ENCODE results near the gene FBXW11.

Gene FBXW11

DNA sequence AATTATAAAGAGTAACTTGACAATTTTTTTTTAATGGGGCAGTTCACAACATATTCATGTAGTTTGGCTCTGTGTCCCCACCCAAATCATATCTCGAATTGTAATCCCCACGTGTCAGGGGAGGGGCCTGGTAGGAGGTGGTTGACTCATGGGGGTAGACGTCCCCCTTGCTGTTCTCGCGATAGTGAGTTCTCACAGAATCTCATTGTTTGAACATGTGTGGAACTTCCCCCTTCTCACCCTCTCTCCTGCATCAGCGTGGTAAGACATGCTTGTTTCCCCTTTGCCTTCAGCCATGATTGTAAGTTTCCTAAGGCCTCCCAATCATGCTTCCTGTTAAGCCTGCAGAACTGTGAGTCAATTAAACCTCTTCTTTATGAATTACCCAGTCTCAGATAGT lies 40.7 kb downstream of the FBXW11 start:
- peak overlapping the region; percentile 39 for H3K27ac ChIP-seq (replicated peaks)
- TF ChIP-seq, protein P1, sequence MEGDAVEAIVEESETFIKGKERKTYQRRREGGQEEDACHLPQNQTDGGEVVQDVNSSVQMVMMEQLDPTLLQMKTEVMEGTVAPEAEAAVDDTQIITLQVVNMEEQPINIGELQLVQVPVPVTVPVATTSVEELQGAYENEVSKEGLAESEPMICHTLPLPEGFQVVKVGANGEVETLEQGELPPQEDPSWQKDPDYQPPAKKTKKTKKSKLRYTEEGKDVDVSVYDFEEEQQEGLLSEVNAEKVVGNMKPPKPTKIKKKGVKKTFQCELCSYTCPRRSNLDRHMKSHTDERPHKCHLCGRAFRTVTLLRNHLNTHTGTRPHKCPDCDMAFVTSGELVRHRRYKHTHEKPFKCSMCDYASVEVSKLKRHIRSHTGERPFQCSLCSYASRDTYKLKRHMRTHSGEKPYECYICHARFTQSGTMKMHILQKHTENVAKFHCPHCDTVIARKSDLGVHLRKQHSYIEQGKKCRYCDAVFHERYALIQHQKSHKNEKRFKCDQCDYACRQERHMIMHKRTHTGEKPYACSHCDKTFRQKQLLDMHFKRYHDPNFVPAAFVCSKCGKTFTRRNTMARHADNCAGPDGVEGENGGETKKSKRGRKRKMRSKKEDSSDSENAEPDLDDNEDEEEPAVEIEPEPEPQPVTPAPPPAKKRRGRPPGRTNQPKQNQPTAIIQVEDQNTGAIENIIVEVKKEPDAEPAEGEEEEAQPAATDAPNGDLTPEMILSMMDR (IDR thresholded peaks at IDR 0.05; ENCODE audit: insufficient read depth, low read length), result no peak
- 0 out of 2 replicates have a peak, but pooled peaks have one; percentile 28 for TF ChIP-seq POLR2AphosphoS5 (IDR thresholded peaks at IDR 0.05; ENCODE audit: low read depth)
- peak; percentile 35 to 76 for DNase-seq (ENCODE audit: low read depth in 1 of 2, low spot score in 1 of 2)
- no peak overlapping the region for H3K4me3 ChIP-seq (replicated peaks; ENCODE audit: insufficient read depth, low read length)
- no peaks in the 10 kb centered on the region for H3K27me3 ChIP-seq (ENCODE audit: insufficient read depth, poor library complexity, severe bottlenecking)

DNA sequence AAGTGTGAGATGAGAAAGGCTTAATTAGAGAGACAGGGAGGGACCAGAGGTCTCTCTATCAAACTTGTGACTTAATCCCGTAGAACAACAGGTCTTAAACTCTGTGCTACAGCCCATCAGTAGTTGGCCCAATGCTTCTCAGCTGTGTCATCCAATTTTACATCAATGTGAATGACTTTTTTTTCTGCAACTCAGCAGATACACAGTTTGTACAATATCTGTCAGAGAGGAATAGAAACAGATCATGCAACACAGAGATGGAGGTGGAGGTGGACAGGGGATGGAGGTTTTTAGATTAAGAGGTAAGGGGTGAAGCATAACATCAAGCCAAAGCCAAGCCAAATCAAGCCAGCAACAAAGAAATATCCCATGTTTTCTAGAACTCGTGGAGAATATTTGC lies 43.0 kb downstream of the FBXW11 start:
- DNase-seq (ENCODE audit: low read depth in 1 of 2, low spot score in 1 of 2), result no peak
- no peaks in the 10 kb centered on the region for H3K27me3 ChIP-seq (ENCODE audit: insufficient read depth, poor library complexity, severe bottlenecking)
- TF ChIP-seq SPI1 (IDR thresholded peaks at IDR 0.05; ENCODE audit: borderline replicate concordance, low read depth) (no peak), POLR2AphosphoS5 (IDR thresholded peaks at IDR 0.05; ENCODE audit: low read depth) (no peak), GABPA (IDR thresholded peaks at IDR 0.05; ENCODE audit: low read depth) (no peak)
- TF ChIP-seq, protein P2, sequence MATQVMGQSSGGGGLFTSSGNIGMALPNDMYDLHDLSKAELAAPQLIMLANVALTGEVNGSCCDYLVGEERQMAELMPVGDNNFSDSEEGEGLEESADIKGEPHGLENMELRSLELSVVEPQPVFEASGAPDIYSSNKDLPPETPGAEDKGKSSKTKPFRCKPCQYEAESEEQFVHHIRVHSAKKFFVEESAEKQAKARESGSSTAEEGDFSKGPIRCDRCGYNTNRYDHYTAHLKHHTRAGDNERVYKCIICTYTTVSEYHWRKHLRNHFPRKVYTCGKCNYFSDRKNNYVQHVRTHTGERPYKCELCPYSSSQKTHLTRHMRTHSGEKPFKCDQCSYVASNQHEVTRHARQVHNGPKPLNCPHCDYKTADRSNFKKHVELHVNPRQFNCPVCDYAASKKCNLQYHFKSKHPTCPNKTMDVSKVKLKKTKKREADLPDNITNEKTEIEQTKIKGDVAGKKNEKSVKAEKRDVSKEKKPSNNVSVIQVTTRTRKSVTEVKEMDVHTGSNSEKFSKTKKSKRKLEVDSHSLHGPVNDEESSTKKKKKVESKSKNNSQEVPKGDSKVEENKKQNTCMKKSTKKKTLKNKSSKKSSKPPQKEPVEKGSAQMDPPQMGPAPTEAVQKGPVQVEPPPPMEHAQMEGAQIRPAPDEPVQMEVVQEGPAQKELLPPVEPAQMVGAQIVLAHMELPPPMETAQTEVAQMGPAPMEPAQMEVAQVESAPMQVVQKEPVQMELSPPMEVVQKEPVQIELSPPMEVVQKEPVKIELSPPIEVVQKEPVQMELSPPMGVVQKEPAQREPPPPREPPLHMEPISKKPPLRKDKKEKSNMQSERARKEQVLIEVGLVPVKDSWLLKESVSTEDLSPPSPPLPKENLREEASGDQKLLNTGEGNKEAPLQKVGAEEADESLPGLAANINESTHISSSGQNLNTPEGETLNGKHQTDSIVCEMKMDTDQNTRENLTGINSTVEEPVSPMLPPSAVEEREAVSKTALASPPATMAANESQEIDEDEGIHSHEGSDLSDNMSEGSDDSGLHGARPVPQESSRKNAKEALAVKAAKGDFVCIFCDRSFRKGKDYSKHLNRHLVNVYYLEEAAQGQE (IDR thresholded peaks at IDR 0.05; ENCODE audit: insufficient replicate concordance, low read depth), result no peak
- no peak overlapping the region for H3K4me3 ChIP-seq (replicated peaks; ENCODE audit: insufficient read depth, low read length)
- no peak overlapping the region for H3K27ac ChIP-seq (replicated peaks)

DNA sequence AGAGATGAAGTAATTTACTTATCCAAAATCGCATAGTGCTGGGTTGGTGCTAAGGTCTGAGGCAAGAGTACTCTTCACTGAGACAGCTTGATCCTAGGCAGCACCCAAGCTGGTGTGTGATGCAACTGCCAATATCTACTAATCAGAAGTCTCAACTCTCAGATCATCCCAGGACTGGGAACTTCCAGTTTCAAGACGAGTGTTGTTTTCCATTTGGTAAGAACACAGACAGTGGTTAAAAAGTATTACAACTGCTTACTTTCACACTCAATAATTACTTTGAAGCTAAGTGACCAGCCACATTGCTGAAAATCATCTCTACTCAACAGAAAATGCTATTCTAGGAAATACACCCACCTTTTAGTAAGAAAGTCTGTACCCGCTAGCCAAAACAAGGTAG lies 45.3 kb downstream of the FBXW11 start:
- H3K4me3 ChIP-seq (replicated peaks; ENCODE audit: insufficient read depth, low read length), result no peak overlapping the region
- TF ChIP-seq POLR2AphosphoS5 (IDR thresholded peaks at IDR 0.05; ENCODE audit: low read depth) (no peak), GABPA (IDR thresholded peaks at IDR 0.05; ENCODE audit: low read depth) (no peak), SPI1 (IDR thresholded peaks at IDR 0.05; ENCODE audit: borderline replicate concordance, low read depth) (no peak)
- TF ChIP-seq, protein P2 (IDR thresholded peaks at IDR 0.05; ENCODE audit: insufficient replicate concordance, low read depth), result no peak
- TF ChIP-seq, protein P1 (IDR thresholded peaks at IDR 0.05; ENCODE audit: insufficient read depth, low read length), result no peak
- peak; percentile 36 to 58 for DNase-seq (ENCODE audit: low read depth in 1 of 2, low spot score in 1 of 2)

DNA sequence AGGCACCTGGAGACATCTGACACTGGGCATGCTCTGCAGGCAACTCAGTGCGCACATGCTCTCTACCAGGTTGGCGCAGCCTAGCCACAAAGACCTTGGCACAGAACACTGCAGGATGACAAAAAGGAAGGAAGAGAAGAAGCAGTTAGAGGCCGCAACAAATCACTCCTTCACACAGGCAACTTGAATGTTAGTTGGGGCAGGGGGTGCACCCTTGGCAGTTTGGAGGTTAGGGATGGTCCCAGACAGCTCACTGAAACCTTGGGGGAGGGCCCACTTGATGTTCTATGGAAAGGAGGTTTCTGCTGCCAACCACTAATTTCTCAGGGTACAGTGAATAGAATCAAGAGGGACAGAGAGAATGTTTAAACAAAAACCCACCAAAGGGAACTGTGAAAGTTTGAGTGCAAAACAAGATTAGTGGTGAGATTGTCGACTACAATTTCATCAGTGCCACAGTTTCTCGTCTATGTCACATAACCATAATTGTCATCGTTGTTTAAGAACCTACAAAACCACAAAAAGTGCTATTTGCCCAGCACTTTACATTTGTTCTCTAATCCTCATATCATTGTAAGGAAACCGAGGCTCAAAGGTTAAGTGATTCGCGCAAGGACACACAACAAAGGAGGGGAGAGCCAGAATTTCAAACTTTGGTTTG lies 48.7 kb downstream of the FBXW11 start:
- no peaks in the 10 kb centered on the region for H3K27me3 ChIP-seq (ENCODE audit: insufficient read depth, poor library complexity, severe bottlenecking)
- TF ChIP-seq GABPA (IDR thresholded peaks at IDR 0.05; ENCODE audit: low read depth) (no peak), POLR2AphosphoS5 (IDR thresholded peaks at IDR 0.05; ENCODE audit: low read depth) (no peak), SPI1 (IDR thresholded peaks at IDR 0.05; ENCODE audit: borderline replicate concordance, low read depth) (no peak)
- TF ChIP-seq, protein P1 (IDR thresholded peaks at IDR 0.05; ENCODE audit: insufficient read depth, low read length), result no peak
- TF ChIP-seq, protein P2 (IDR thresholded peaks at IDR 0.05; ENCODE audit: insufficient replicate concordance, low read depth), result no peak
- no peak overlapping the region for H3K4me3 ChIP-seq (replicated peaks; ENCODE audit: insufficient read depth, low read length)
- peak in 1 of 2 experiments; percentile 48 for DNase-seq (ENCODE audit: low read depth in 1 of 2, low spot score in 1 of 2)
- H3K27ac ChIP-seq (replicated peaks), result no peak overlapping the region

More for the DNA sequence above, 45.3 kb downstream of the FBXW11 start:
- no peak overlapping the region for H3K27ac ChIP-seq (replicated peaks)
- H3K27me3 ChIP-seq (ENCODE audit: insufficient read depth, poor library complexity, severe bottlenecking), result no peaks in the 10 kb centered on the region
